Urothelium cell line (cell line): Measurements from ENCODE around the gene SNTA1.
"Not testable (repeated sequence)": the region's sequence is repeated elsewhere in the genome, so short reads cannot be mapped to it uniquely, and the experiment has no call there.

ENCODE experiments used
- DNase-seq: peaks from one replicate; pipeline ENCODE4 v3.0.0; 2011; ENCODE audit warnings: low spot score, mixed read lengths
- FAIRE-seq: peaks from 2 replicates; lab custom pipeline; 2011; peaks lifted over from hg19 to GRCh38; lab: Jason Lieb, UNC

The SNTA1 gene

GRCh38 chr20:33433465-33434234 is 9.9 kb downstream of the SNTA1 start:
- DNase-seq (no peak), FAIRE-seq (no peak)

- FAIRE-seq = no peak
- DNase-seq = no peak
Measured at GRCh38 chr20:33431797-33432381, 11.7 kb downstream of the SNTA1 start.

- not testable (repeated sequence) for DNase-seq, FAIRE-seq
Measured at GRCh38 chr20:33423875-33424274, 19.7 kb downstream of the SNTA1 start.

GRCh38 chr20:33423141-33423834 is 20.3 kb downstream of the SNTA1 start:
- FAIRE-seq (no peak), DNase-seq (peak; percentile 75)

GRCh38 chr20:33419140-33419974 is 24.2 kb downstream of the SNTA1 start:
- DNase-seq (no peak), FAIRE-seq (no peak)

GRCh38 chr20:33418033-33418432 is 25.5 kb downstream of the SNTA1 start:
- no peak for FAIRE-seq
- DNase-seq = no peak

GRCh38 chr20:33415948-33416347 is 27.6 kb downstream of the SNTA1 start:
- FAIRE-seq (no peak), DNase-seq (peak; percentile 52)

- DNase-seq (no peak), FAIRE-seq (no peak)
Measured at GRCh38 chr20:33412484-33412838, 31.1 kb downstream of the SNTA1 start.

GRCh38 chr20:33411711-33412483 is 31.7 kb downstream of the SNTA1 start:
- no peak for FAIRE-seq
- no peak for DNase-seq

GRCh38 chr20:33411242-33411641 is 32.3 kb downstream of the SNTA1 start:
- DNase-seq = no peak

GRCh38 chr20:33410081-33410742 is 33.4 kb downstream of the SNTA1 start:
- DNase-seq (no peak), FAIRE-seq (no peak)

More at GRCh38 chr20:33411242-33411641, 32.3 kb downstream of the SNTA1 start:
- FAIRE-seq = no peak

GRCh38 chr20:33408716-33409654 is 34.6 kb downstream of the SNTA1 start:
- no peak for FAIRE-seq

GRCh38 chr20:33408313-33408712 is 35.2 kb downstream of the SNTA1 start:
- FAIRE-seq = no peak
- DNase-seq = no peak

More at GRCh38 chr20:33408716-33409654, 34.6 kb downstream of the SNTA1 start:
- DNase-seq = no peak

GRCh38 chr20:33407796-33408195 is 35.8 kb downstream of the SNTA1 start:
- FAIRE-seq (no peak), DNase-seq (no peak)

GRCh38 chr20:33407251-33407650 is 36.3 kb downstream of the SNTA1 start:
- DNase-seq = no peak
- no peak for FAIRE-seq

GRCh38 chr20:33404281-33404680 is 39.3 kb downstream of the SNTA1 start:
- no peak for FAIRE-seq

GRCh38 chr20:33401921-33402369 is 41.6 kb downstream of the SNTA1 start:
- DNase-seq (no peak), FAIRE-seq (no peak)

More at GRCh38 chr20:33404281-33404680, 39.3 kb downstream of the SNTA1 start:
- DNase-seq = no peak

- FAIRE-seq = peak; percentile 87
- DNase-seq = peak; percentile 91
Measured at GRCh38 chr20:33401184-33401920, 42.2 kb downstream of the SNTA1 start, which contains the start of gene CDK5RAP1. Gene CDK5RAP1 (minus strand): TSS chr20:33401519. CDS start chr20:33397064, 4,455 bp downstream.
